HL-60/S4 (cell line): Measurements from ENCODE around the gene SLC22A31.
"Not testable (repeated sequence)": the region's sequence is repeated elsewhere in the genome, so short reads cannot be mapped to it uniquely, and the experiment has no call there.

Experiments used
- in situ Hi-C: fragments of 300-500 bp; cut with MboI; formaldehyde crosslinking; loops from 2 replicates; pipeline ENCODE4 v1.14.3; 2022; ENCODE audit warnings: low sequenced_read_pairs

SLC22A31 gene

DNA sequence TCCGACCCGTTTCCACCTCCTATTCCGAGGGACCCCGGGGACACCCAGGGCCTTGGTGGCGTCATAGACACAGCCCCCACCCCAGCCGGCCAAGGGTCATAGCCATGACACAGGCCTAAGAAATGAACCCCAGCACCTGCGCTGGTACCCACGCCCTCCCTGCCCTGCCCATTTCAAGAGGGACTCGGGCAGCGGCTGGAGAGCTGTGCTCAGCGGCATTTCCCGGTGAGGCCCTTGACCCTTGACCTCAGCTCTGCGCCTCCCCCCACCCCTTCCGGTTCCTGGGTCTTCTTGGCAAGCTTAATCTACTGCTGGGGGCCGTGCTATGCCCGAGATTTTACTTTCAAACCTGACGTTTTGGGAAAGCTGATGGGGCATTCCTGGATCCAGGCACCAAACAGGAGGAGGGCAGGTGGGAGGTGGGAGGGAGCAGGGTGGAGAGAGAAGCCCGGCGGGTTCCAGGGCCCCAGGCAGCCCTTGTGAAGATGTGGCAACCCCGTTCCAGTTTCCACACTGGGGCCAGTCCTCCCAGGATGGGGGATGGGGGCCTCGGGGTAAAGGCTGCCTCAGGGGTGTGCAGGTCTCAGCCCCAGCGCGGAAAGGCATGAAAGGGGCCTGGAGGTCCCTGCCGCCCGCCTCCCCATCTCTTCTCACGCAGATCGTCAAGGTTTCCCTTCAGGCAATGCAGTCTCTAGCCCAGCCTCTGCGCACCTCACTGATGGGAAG, at the start of gene SLC22A31:
Gene SLC22A31, minus strand, starts transcription at position 414 of the 726 bp plus-strand sequence. Its CDS starts 36 bp downstream, at position 378.
- in situ Hi-C loops: no loop called here

DNA sequence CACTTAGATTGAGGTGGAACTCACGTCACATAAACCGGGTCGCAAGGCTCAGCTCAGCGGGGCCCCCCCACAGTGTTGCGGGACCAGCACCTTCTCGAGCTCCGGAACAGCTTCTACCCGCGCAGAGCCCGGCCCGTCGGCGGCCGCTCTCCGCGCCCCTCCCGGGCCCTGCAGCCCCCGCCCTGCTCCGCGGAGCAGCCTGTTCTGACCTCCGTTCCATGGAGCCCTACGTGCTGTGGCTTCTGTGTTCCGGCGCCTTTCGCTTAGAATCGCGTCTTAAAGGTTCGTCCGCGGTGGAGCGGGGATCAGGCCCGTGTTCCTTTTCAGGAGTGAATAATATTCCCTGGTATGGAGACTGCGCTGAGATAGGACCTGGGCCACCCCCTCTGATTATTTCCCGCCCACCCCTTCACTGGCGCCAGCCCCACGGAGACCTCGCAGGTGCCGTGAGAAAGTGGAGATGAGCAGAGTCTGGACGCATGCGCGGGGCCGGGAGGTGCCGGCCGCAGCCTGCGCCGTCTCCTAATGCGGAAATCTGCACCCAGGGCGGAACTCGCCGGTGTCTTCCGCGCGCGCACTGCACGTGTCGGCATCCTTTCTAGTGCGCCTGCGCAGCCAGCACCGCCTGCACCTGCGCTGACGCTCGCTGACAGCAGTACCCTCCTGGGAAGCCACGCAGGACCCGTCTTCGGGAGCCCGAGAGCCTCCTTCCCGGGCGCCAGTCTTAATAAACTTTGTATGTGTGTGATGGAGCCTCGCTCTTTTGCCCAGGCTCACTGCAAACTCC, 48.1 kb upstream of the SLC22A31 start:
- in situ Hi-C loops: no loop called here

- in situ Hi-C loops: not testable (repeated sequence)
These were observed 47.4 kb upstream of the SLC22A31 start for GRCh38 chr16:89247734-89248075.

DNA sequence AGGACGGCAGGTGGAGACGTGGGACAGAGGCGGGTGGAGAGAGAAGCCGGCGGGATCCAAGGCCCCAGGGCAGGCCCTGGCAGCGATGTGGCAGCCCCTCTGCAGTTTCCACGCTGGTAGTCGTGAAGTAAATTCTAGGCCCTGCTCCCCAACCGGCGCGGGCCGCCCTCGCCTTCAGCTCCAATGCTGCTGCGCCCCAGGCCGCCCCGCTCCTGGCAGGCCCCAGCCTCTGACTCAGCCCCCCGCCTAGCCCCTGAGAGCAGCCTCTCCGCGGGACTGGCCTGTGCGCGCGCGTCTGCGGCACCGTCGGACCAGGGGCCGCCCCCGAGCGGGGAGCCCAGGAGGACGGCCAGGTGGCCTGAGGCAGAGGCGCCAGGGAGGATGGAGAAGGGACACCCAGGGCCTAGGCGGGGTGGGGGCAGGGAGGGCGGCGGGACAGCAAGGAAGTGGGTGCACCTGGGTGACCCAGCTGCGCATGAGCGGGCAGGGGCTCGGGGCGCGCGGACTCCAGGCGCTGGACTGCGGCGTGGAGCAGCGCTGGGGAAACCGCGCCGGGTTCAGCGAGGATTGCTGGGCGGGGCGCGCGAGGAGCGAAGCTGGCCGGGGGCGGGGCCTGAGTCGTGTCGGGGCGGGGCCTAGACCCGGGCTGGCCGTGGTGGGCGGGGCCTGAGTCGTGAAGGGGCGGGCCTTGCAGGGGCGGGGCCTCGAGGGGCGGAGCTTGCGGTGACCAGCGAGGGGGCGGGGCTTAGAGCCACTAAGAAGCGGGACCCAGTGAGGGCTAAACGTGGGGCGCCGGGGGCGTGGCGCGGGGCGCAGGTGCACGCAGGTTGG, 46.8 kb upstream of the SLC22A31 start:
- in situ Hi-C loops: no loop called here

- in situ Hi-C loops: no loop called here
These were observed 46.1 kb upstream of the SLC22A31 start for GRCh38 chr16:89246383-89246902.

DNA sequence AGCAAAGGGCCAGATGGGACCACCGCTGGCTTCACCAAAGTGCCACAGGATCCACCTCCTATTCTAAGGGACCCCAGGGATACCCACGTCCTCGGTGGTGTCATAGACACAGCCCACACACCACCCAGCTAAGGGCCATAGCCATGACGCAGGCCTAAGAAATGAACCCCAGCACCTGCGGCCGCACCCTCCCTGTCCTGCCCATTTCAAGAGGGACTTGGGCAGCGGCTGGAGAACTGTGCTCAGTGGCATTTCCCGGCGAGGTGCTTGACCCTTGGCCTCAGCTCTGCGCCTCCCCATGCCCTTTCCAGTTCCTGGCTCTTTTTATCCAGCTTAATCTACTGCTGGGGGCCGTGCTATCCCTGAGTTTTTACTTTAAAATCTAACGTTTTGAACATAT, 44.4 kb upstream of the SLC22A31 start:
- in situ Hi-C loops: no loop called here

- in situ Hi-C loops: not testable (repeated sequence)
These were observed 43.9 kb upstream of the SLC22A31 start for GRCh38 chr16:89244264-89244663.

DNA sequence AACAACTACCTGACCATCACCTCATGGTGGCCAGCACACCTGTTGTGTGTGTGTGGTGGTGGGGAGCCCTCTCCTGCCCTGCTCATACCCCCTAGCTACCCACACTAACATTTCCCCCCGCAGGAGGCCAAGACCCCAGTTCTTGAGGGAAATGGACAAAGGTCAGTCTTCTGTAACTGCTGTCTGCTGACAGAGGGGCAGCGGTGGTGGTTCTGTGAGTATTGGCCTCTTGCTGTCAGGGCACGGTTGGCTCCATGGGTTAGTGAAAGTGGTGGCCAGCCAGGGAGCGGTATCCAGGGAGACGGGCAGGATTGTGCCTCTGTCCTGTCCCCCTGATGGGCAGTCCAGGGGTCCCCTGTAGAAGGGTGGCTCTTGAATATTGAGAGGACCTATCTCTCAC, 43.3 kb upstream of the SLC22A31 start:
- in situ Hi-C loops: no loop called here

DNA sequence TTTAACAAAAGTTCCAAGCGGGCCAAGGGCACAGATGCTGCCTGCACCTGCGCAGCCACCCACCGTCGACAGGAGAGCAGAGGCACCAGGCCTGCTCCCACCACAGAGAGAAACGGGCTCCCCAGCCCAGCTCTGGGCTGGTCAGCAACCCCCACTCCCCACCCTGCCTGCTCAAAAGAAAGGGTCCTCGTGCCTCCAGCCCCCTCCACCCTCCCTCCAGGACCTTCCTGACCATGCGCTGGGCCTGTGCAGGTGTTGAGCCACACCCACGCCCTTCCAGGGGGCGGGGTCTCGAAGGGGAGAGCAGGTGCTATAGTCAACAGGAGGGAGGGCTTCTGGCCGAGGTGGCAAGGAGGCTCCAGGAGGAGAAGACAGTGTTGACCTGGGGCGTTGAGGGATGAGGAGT, 42.5 kb upstream of the SLC22A31 start:
- in situ Hi-C loops: no loop called here

DNA sequence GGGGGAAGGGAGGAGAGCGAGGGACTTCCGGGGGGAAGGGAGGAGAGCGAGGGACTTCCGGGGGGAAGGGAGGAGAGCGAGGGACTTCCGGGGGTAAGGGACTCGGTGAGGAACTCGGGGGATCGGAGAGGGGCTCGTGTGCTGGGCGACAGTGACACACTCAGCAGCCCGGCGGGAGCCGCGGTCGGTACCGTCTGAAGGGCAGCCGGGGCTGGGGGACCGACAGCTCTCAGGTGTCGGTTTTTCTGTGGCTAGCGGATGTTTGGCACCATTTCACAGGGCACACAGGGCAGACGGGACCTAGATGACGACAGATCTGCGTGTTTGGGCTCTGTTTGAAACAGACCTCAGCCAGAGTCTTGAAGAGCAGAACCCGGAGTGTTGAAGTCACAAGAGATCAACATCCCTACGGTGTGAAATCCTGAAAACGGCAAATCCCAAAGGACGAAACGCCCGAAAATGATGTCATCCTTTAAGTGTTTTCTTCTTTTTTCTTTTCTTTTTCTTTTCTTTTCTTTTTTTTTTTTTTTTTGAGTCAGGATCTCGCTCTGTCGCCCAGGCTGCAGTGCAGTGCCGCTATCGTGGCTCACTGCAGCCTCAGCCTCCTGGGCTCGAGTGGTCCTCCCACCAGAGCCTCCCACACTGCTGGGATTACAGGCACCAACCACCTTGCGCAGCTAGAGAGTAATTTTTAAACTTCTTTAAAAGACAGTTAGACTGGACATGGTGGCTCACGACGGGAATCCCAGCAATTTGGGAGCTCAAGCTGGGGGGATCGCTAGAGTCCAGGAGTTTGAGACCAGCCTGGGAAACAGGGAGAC, 41.1 kb upstream of the SLC22A31 start:
- in situ Hi-C loops: no loop called here

DNA sequence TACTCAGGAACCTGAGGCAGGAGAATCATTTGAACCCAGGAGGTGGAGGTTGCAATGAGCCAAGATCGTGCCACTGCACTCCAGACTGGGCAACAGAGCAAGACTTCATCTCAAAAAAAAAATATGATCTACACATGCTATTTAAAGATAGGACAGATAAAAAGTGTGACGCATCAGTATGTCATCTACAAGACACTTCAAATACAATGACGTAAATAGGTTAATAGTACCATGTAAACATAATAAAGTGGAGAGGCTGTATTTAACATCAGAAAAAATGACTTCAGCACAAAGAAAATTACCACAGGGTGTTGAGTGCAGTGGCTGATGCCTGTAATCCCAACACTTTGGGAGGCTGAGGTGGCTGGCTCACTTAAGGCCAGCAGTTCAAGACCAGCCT, 37.4 kb upstream of the SLC22A31 start:
- in situ Hi-C loops: no loop called here

DNA sequence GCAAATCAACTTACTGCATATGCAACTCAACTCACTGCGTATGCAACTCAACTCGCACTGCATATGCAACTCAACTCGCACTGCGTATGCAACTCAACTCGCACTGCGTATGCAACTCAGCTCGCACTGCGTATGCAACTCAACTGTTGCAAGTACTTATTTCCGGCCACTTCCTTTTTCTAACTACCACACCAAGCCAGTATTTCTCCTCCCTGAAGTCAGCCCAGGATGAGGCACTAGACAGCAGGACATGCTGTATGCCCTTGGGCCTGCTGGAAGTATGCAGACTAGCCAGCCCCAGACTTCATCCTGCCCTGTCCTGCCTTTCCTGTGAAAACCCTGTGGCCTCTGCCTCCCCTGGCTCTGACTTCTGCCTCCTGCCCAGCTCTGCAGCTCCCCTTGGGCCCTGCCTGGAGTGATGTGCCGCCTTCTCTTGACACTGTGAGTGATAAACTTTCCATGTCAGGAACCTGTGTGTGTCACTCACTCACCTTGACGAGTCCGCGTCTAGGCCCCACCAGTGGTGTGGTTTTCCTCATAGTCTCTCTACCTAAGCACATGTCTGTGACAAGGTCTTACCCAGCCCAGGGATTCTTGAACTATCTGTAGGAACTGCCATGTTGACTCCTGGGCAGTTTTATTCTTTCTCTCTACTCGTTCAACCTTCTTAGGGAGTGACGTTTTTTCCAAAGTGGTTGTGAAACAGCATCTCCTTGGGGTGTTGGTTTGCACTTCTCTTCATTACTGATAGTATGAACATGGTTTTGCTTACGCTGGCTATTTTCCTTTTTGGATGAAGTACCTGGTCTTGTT, 33.5 kb upstream of the SLC22A31 start:
- in situ Hi-C loops: no loop called here

GRCh38 chr16:89232107-89232506, 31.8 kb upstream of the SLC22A31 start:
- in situ Hi-C loops: no loop called here

- in situ Hi-C loops: no loop called here
These were observed 29.9 kb upstream of the SLC22A31 start for GRCh38 chr16:89230255-89230654.

- in situ Hi-C loops: no loop called here
These were observed 24.3 kb upstream of the SLC22A31 start for GRCh38 chr16:89224665-89225064.

DNA sequence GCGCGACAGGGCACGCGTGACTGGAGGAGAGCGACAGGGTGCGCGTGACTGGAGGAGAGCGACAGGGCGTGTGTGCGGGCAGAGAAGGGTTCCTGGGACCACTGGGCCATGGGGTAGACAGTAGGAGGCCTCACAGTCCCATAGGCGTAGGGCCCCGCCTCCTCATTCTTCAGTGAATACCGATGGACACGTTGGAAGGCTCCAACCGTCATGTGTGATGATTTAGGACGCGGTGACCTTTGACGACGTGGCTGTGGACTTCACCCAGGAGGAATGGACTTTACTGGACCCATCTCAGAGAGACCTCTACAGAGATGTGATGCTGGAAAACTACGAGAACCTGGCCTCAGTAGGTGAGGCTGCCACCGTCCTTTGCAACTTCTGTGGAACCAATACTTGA, 22.6 kb upstream of the SLC22A31 start:
- in situ Hi-C loops: no loop called here

DNA sequence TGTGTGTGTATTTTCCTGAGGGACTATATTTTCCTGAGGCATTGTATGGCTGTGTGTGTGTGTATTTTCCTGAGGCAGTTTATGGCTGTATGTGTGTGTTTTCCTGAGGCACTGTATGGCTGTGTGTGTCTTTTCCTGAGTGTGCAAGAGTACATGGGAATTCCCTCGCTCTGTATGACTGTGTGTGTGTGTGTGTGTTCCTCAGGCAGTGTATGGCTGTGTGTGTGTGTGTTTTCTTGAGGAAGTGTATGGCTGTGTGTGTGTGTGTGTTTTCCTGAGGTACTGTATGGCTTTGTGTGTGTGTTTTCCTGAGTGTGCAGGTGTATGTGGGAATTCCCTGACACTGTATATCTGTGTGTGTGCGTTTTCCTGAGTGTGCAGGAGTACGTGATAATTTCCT, 21.3 kb upstream of the SLC22A31 start:
- in situ Hi-C loops: no loop called here

DNA sequence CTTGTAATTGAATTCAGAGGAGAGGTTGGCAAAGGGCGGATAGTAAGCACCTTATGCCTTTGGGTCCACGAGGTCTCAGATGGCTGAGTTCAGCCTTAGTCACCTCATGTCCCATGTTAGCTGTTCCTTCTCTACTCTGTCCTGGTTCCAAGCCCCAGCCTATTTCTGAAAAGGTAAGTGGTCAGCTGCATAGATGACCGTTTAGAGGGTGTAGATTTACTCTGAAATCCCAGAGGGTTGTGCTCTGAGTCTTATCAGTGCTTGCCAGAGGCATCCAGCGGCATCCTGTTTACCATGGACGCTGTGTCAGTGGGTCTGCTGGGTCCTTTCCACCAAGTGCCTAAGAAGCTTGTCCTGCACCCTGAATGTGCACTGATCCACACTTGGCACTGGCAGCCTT, 19.0 kb upstream of the SLC22A31 start:
- in situ Hi-C loops: no loop called here

DNA sequence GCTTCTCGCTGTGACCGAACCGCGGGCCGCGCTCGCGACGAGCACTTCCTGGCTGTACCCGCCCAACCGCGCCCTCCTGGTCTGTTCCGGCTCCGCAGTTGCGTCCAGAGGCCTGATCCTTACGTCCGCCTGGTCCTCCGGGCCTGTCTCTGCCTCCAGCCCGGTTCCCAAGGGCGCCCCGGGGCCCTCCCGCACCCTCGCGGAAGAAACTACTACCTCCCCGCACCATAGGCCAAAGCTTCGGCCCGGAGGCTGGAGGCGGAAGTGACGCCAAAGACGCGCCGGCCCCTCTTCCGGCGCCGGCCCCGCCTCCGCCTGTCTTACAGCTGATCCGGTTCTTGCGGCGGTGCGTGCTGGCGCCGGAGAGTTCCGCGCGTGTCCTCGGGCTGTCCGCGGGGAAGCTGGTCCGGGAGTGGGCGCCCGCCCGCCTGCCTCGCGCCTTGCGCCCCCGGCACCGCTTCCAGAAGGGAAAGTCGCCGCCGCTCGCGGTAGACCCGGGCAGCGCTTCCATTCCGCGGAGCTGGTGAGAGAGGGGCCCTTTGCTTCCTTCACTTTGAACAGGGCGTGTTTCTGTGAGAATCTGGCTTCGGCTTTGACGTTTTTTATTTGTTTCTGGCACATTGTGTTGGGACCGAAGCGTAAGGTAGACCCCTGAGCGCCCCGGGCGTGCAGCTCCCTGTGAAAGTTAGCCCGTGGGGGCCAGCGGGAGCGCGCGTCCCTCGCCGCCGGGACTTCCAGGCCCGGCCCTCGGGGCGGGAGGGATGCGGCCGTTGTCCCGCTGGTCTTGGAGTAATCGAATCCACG, 17.3 kb upstream of the SLC22A31 start, which contains the start of gene ZNF778:
Gene ZNF778, plus strand, starts transcription at position 316 of the 804 bp plus-strand sequence. CDS start 3,425 bp downstream, outside the sequence.
- in situ Hi-C loops: no loop called here
